Cerebellar cortex (tissue), 1 donor: ENCODE measurements around the gene PRRC2C.
A peak's percentile ranks its signal among the peaks of the same experiment; 100 is the strongest.
"Not testable (repeated sequence)": the region's sequence is repeated elsewhere in the genome, so short reads cannot be mapped to it uniquely, and the experiment has no call there.

Source experiments
- DNase-seq: peaks from one replicate; pipeline ENCODE4 v3.0.0-alpha.2; 2015; ENCODE audit warnings: low spot score

PRRC2C gene

GRCh38 chr1:171485375-171486047 lies at the start of gene PRRC2C:
PRRC2C (plus strand) TSS chr1:171485530; CDS start chr1:171512089, 26,559 bp downstream.
- peak; percentile 98 for DNase-seq

- DNase-seq, result no peak
Measured at GRCh38 chr1:171438441-171438840, 46.9 kb upstream of the PRRC2C start.

GRCh38 chr1:171440201-171440600 lies 45.1 kb upstream of the PRRC2C start:
- not testable (repeated sequence) for DNase-seq

GRCh38 chr1:171441278-171441895 lies 43.9 kb upstream of the PRRC2C start:
- DNase-seq, result not testable (repeated sequence)

- DNase-seq, result no peak
Measured at GRCh38 chr1:171446386-171446785, 38.9 kb upstream of the PRRC2C start.

- DNase-seq, result no peak
Measured at GRCh38 chr1:171455967-171456366, 29.4 kb upstream of the PRRC2C start.

- DNase-seq, result peak; percentile 96
Measured at GRCh38 chr1:171457412-171457811, 27.9 kb upstream of the PRRC2C start.

GRCh38 chr1:171460018-171460620 lies 25.2 kb upstream of the PRRC2C start:
- no peak for DNase-seq

GRCh38 chr1:171467626-171468025 lies 17.7 kb upstream of the PRRC2C start:
- DNase-seq, result no peak

GRCh38 chr1:171468120-171468750 lies 17.1 kb upstream of the PRRC2C start:
- DNase-seq, result no peak

GRCh38 chr1:171470726-171471125 lies 14.6 kb upstream of the PRRC2C start:
- DNase-seq, result no peak

GRCh38 chr1:171472183-171472647 lies 13.1 kb upstream of the PRRC2C start:
- DNase-seq, result no peak

- DNase-seq, result no peak
Measured at GRCh38 chr1:171476829-171477228, 8.5 kb upstream of the PRRC2C start.

GRCh38 chr1:171477804-171478203 lies 7.5 kb upstream of the PRRC2C start:
- no peak for DNase-seq

GRCh38 chr1:171480035-171480434 lies 5.3 kb upstream of the PRRC2C start:
- DNase-seq, result no peak

GRCh38 chr1:171484760-171485374 lies 463 bp upstream of the PRRC2C start:
- no peak for DNase-seq

GRCh38 chr1:171486048-171486519 lies 754 bp downstream of the PRRC2C start:
- DNase-seq, result peak; percentile 55

- no peak for DNase-seq
Measured at GRCh38 chr1:171487038-171487437, 1.7 kb downstream of the PRRC2C start.

GRCh38 chr1:171488190-171488929 lies 3.0 kb downstream of the PRRC2C start:
- DNase-seq, result no peak

- DNase-seq, result no peak
Measured at GRCh38 chr1:171494076-171494475, 8.7 kb downstream of the PRRC2C start.

- no peak for DNase-seq
Measured at GRCh38 chr1:171495444-171495843, 10.1 kb downstream of the PRRC2C start.
